H1 (cell line): Measurements from ENCODE around the gene PLEKHG1. TPM values are rescaled to one million over a fixed set of nuclear protein-coding genes. Genes with fewer than 3 reads are reported as not detected.

Experiments used
- CTCF ChIA-PET: fragments of 300-600 bp; sonication (Branson Sonifier 250); formaldehyde crosslinking; loops from one replicate; lab custom pipeline; 2021; ENCODE audit not compliant: partially characterized antibody; lab: Charles Lee
- POLR2A ChIA-PET: fragments of 300-600 bp; sonication (Branson Sonifier 250); formaldehyde crosslinking; loops from one replicate; lab custom pipeline; 2021; ENCODE audit warnings: inconsistent platforms; ENCODE audit not compliant: partially characterized antibody; lab: Charles Lee
- DNase-seq, 2 experiments: peaks; one replicate each; pipeline versions ENCODE4 v3.0.0 to v3.0.0-alpha.2; 2010 to 2022; ENCODE audit warnings: low spot score in 2 of 2, low read depth in 1 of 2, mixed read lengths in 1 of 2
- FAIRE-seq: peaks from 2 replicates; lab custom pipeline; 2011; peaks lifted over from hg19 to GRCh38; lab: Jason Lieb, UNC
- H2AFZ ChIP-seq: 2 replicates; pipeline ENCODE4 v1.8.1; 2012; ENCODE audit warnings: low read length, inconsistent platforms
- H2AK5ac ChIP-seq: 2 replicates; pipeline ENCODE4 v1.6.1; 2013; ENCODE audit warnings: low read depth, low read length
- H2BK120ac ChIP-seq: replicated peaks from 2 replicates; pipeline ENCODE3; 2013; ENCODE audit warnings: low read depth, low read length, inconsistent platforms
- H2BK12ac ChIP-seq: 2 replicates; pipeline ENCODE4 v1.6.1; 2013; ENCODE audit warnings: low read depth, low read length
- H2BK15ac ChIP-seq: 2 replicates; pipeline ENCODE4 v1.6.1; 2013; ENCODE audit warnings: low read length
- H2BK20ac ChIP-seq: 2 replicates; pipeline ENCODE4 v1.6.1; 2013; ENCODE audit warnings: low read length
- H2BK5ac ChIP-seq: 2 replicates; pipeline ENCODE4 v1.6.1; 2013; ENCODE audit warnings: low read depth, low read length
- H3K14ac ChIP-seq: 2 replicates; pipeline ENCODE4 v1.6.1; 2013; ENCODE audit warnings: inconsistent platforms; ENCODE audit not compliant: insufficient read length
- H3K18ac ChIP-seq: 2 replicates; pipeline ENCODE4 v1.6.1; 2013; ENCODE audit warnings: low read length; ENCODE audit errors: extremely low read depth
- H3K23ac ChIP-seq: 2 replicates; pipeline ENCODE4 v1.6.1; 2013; ENCODE audit warnings: inconsistent platforms; ENCODE audit not compliant: insufficient read length
- H3K23me2 ChIP-seq: 2 replicates; pipeline ENCODE4 v1.6.1; 2013; ENCODE audit warnings: low read depth, low read length
- H3K27ac ChIP-seq: 2 replicates; pipeline ENCODE4 v1.6.1; 2011; ENCODE audit warnings: low read depth, low read length, inconsistent platforms
- H3K27me3 ChIP-seq, 4 experiments: replicated peaks in 1 of 4; 1 replicate in 1 of 4; 2 replicates in 3 of 4; pipeline versions ENCODE4 v1.6.1 to v1.8.1; 2011 to 2013; ENCODE audit warnings: low read length in 3 of 4, mild to moderate bottlenecking in 3 of 4, inconsistent platforms in 2 of 4, mixed read lengths in 2 of 4, moderate library complexity in 1 of 4; ENCODE audit not compliant: control insufficient read depth in 3 of 4, insufficient read depth in 3 of 4; ENCODE audit errors: extremely low read depth in 1 of 4
- H3K36me3 ChIP-seq, 4 experiments: 2 replicates each; pipeline versions ENCODE4 v1.6.1 to v1.8.1; 2011 to 2013; ENCODE audit warnings: mild to moderate bottlenecking in 4 of 4, low read length in 3 of 4, moderate library complexity in 2 of 4, control low read depth in 1 of 4, inconsistent platforms in 1 of 4; ENCODE audit not compliant: insufficient read depth in 4 of 4, control insufficient read depth in 2 of 4
- H3K4ac ChIP-seq: replicated peaks from 2 replicates; pipeline ENCODE3; 2013; ENCODE audit warnings: low read length, low read depth, mixed read lengths, inconsistent platforms; ENCODE audit not compliant: insufficient read length
- H3K4me1 ChIP-seq, 4 experiments: replicated peaks in 1 of 4; 1 replicate in 1 of 4; 2 replicates in 3 of 4; pipeline versions ENCODE4 v1.6.1 to v1.8.1; 2011 to 2013; ENCODE audit warnings: low read length in 3 of 4, inconsistent platforms in 2 of 4, mixed read lengths in 1 of 4; ENCODE audit not compliant: insufficient read depth in 4 of 4, control insufficient read depth in 3 of 4
- H3K4me2 ChIP-seq, 2 experiments: 2 replicates each; pipeline versions ENCODE4 v1.6.1 to v1.8.1; 2011 to 2013; ENCODE audit warnings: low read depth in 2 of 2, low read length in 2 of 2, control low read depth in 1 of 2, inconsistent platforms in 1 of 2, mild to moderate bottlenecking in 1 of 2; ENCODE audit not compliant: insufficient read depth in 1 of 2
- H3K4me3 ChIP-seq, 4 experiments: fragments of 200-600, 300-600 bp in 1 of 4; sonication (generic), shearing (Covaris generic), sonication (Bioruptor Twin) in 1 of 4; 2 replicates each; pipeline versions ENCODE4 v1.5.1 to v1.8.1; 2011 to 2016; ENCODE audit warnings: low read length in 4 of 4, low read depth in 3 of 4, control low read depth in 2 of 4, inconsistent platforms in 2 of 4, mild to moderate bottlenecking in 2 of 4, mixed read lengths in 1 of 4, moderate library complexity in 1 of 4; ENCODE audit not compliant: insufficient read depth in 2 of 4; ENCODE audit errors: extremely low read depth in 1 of 4
- H3K56ac ChIP-seq: replicated peaks from 2 replicates; pipeline ENCODE3; 2013; ENCODE audit warnings: low read depth, mild to moderate bottlenecking, mixed read lengths, low read length, inconsistent platforms; ENCODE audit not compliant: insufficient read length
- H3K79me1 ChIP-seq: 2 replicates; pipeline ENCODE4 v1.6.1; 2013; ENCODE audit warnings: low read depth, low read length, control low read depth
- H3K79me2 ChIP-seq, 2 experiments: 2 replicates each; pipeline versions ENCODE4 v1.6.1 to v1.8.1; 2012 to 2013; ENCODE audit warnings: low read length in 2 of 2, mild to moderate bottlenecking in 2 of 2, inconsistent platforms in 1 of 2; ENCODE audit not compliant: insufficient read depth in 2 of 2, control insufficient read depth in 1 of 2
- H3K9ac ChIP-seq, 4 experiments: replicated peaks in 1 of 4; 1 replicate in 1 of 4; 2 replicates in 3 of 4; pipeline versions ENCODE4 v1.6.1 to v1.8.1; 2011 to 2013; ENCODE audit warnings: low read depth in 3 of 4, low read length in 3 of 4, control low read depth in 2 of 4, mild to moderate bottlenecking in 2 of 4, moderate library complexity in 2 of 4, inconsistent platforms in 1 of 4; ENCODE audit errors: extremely low read depth in 1 of 4
- H3K9me3 ChIP-seq, 2 experiments: 2 replicates each; pipeline versions ENCODE4 v1.6.1 to v1.8.1; 2012 to 2013; ENCODE audit warnings: mild to moderate bottlenecking in 2 of 2, moderate library complexity in 2 of 2, control low read depth in 1 of 2, inconsistent platforms in 1 of 2, low read depth in 1 of 2, low read length in 1 of 2, mixed read lengths in 1 of 2; ENCODE audit not compliant: insufficient read depth in 2 of 2
- H4K20me1 ChIP-seq, 2 experiments: replicated peaks in 1 of 2; 2 replicates each; pipeline versions ENCODE3 to v1.8.1; 2011 to 2013; ENCODE audit warnings: inconsistent platforms in 2 of 2, low read length in 2 of 2, mild to moderate bottlenecking in 1 of 2; ENCODE audit not compliant: insufficient read depth in 2 of 2, control insufficient read depth in 1 of 2
- H4K5ac ChIP-seq: 2 replicates; pipeline ENCODE4 v1.6.1; 2013; ENCODE audit warnings: low read length, low read depth, mixed read lengths, inconsistent platforms; ENCODE audit not compliant: insufficient read length
- H4K8ac ChIP-seq: 2 replicates; pipeline ENCODE4 v1.8.0; 2013; ENCODE audit warnings: mild to moderate bottlenecking, moderate library complexity, low read length, inconsistent platforms; ENCODE audit not compliant: insufficient read depth; ENCODE audit errors: extremely low read depth
- H4K91ac ChIP-seq: replicated peaks from 2 replicates; pipeline ENCODE3; 2013; ENCODE audit warnings: low read length, mixed read lengths, inconsistent platforms; ENCODE audit not compliant: insufficient read length
- ASH2L ChIP-seq: fragments of 200-600, 300-600 bp; sonication (generic); IDR thresholded peaks from one replicate; pipeline ENCODE4 v1.7.1; 2017; ENCODE audit warnings: low read length
- CHD1 ChIP-seq: IDR thresholded peaks from 2 replicates; pipeline ENCODE4 v1.6.1; 2012; ENCODE audit warnings: low read depth, low read length, improper control_type of control experiment
- GABPA ChIP-seq: IDR thresholded peaks from 2 replicates; pipeline ENCODE4 v1.6.1; 2011; ENCODE audit warnings: mild to moderate bottlenecking, low read length, moderate library complexity, borderline replicate concordance; ENCODE audit not compliant: insufficient read depth
- HDAC2 ChIP-seq, 2 experiments: fragments of 300-600 bp in 1 of 2; sonication (generic) in 1 of 2; IDR thresholded peaks; 2 replicates each; pipeline ENCODE4 v1.6.1; 2011 to 2012; ENCODE audit warnings: low read depth in 2 of 2, low read length in 2 of 2, mild to moderate bottlenecking in 2 of 2, moderate library complexity in 2 of 2, borderline replicate concordance in 1 of 2, inconsistent platforms in 1 of 2
- JUN ChIP-seq: IDR thresholded peaks from 2 replicates; pipeline ENCODE4 v1.6.1; 2011; ENCODE audit warnings: low read depth, mild to moderate bottlenecking, improper control_type of control experiment, low read length
- KDM5A ChIP-seq: fragments of 200-600 bp; IDR thresholded peaks from 2 replicates; pipeline ENCODE4 v1.7.1; 2012; ENCODE audit warnings: mild to moderate bottlenecking, low read length, inconsistent platforms, mixed read lengths
- POU5F1 ChIP-seq: IDR thresholded peaks from 2 replicates; pipeline ENCODE4 v1.6.1; 2011; ENCODE audit warnings: low read depth, mild to moderate bottlenecking, low read length, moderate library complexity
- SAP30 ChIP-seq: fragments of 300-600 bp; sonication (generic); IDR thresholded peaks from 2 replicates; pipeline ENCODE4 v1.7.1; 2012; ENCODE audit warnings: low read length, moderate library complexity, mild to moderate bottlenecking, inconsistent platforms; ENCODE audit not compliant: insufficient read depth, insufficient replicate concordance
- SIRT6 ChIP-seq: IDR thresholded peaks from one replicate; pipeline ENCODE4 v1.7.1; 2012; ENCODE audit warnings: low read length, inconsistent platforms
- TEAD4 ChIP-seq: IDR thresholded peaks from 2 replicates; pipeline ENCODE4 v1.6.1; 2012; ENCODE audit warnings: low read depth, low read length, inconsistent platforms, mixed read lengths
- WGBS, 2 experiments: shearing (Covaris generic) in 1 of 2; methylation state at CpG; one replicate each; pipeline versions ENCODE4 v1.1.6 to v1.1.7; 2013 to 2015; ENCODE audit warnings: low lambda C conversion rate in 2 of 2, mixed read lengths in 2 of 2, inconsistent platforms in 1 of 2, low coverage in 1 of 2, missing lambda C conversion rate in 1 of 2; ENCODE audit not compliant: insufficient replicate concordance in 2 of 2, insufficient coverage in 1 of 2, insufficient read length in 1 of 2; ENCODE audit errors: extremely low coverage in 1 of 2, missing lambda C conversion rate in 1 of 2; 5-methylcytosine and 5-hydroxymethylcytosine counted together
- polyA plus RNA-seq, 7 experiments: library from polyadenylated mRNA; depleted of rRNA in 3 of 7; stranded (reverse) in 5 of 7; unstranded in 2 of 7; fragments of >200 nt in 5 of 7; fragments of 200-250 nt in 2 of 7; gene quantifications; 1 replicate in 5 of 7; 2 replicates in 1 of 7; 4 replicates in 1 of 7; pipeline versions ENCODE4 v1.2.1 to v1.2.3, GENCODE V29; 2011 to 2013; ENCODE audit warnings: missing spikeins in 2 of 7, mixed read lengths in 2 of 7
- total RNA-seq: library from RNA; stranded (reverse); fragmentation: NEBNext Ultra II Directional; extraction: Animal tissue kit (Norgen Biotek cat#: 25700); gene quantifications from 2 replicates; pipeline ENCODE4 v1.2.1, GENCODE V29; 2021
- TF ChIP-seq, protein P1 (sequence below): IDR thresholded peaks from 2 replicates; pipeline ENCODE4 v1.6.1; 2012; ENCODE audit warnings: inconsistent platforms
- TF ChIP-seq, protein P2 (sequence below): IDR thresholded peaks from 2 replicates; pipeline ENCODE4 v1.6.1; 2012; ENCODE audit warnings: inconsistent platforms

The PLEKHG1 gene
- total and polyA plus RNA-seq, 2 of the 8 experiments (the other 6 are each of a cell fraction or from before 2014, with no cell fraction given), result 0.94 to 2.2 TPM

DNA sequence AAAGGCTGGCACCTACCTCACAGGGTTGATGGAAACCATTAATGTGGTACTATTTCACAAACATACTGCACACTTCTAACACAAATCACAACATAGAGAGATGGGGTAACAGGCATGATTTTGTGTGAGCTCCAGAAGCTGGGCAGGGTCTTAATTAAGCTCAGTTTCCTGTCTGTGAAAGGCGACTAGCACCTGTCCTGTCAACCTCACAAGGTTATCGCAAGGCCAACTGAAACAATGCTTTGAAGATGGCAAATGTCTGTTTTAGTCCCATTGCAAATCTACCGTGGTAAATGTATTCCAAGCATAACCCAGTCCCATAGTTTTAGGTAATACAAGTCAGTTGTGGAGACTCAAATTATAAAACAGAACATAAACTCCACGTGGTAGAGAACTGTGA is 1.3 kb upstream of the PLEKHG1 start:
- no peak overlapping the region for H4K5ac ChIP-seq
- WGBS, 2 experiments, result 85% methylated on average over 4 of the region's 4 CpGs; no CpG with 5 or more reads in 1 of the 2 experiments
- no peaks in the 10 kb centered on the region for H3K79me2 ChIP-seq
- H4K20me1 ChIP-seq, result no peaks in the 10 kb centered on the region
- H3K18ac ChIP-seq, result no peak overlapping the region
- no peak overlapping the region for H2AK5ac ChIP-seq
- H3K9me3 ChIP-seq, result no peaks in the 10 kb centered on the region
- peaks cover 15 to 41% (median 28%) of the 10 kb centered on the region in 4 experiments for H3K27me3 ChIP-seq
- H4K8ac ChIP-seq, result no peak overlapping the region
- ChIA-PET CTCF (interaction anchor here (0.6 to 1.0 kb wide), 4 partner anchors 8 to 298 kb away, joined by 3 read pairs; no protein-coding TSS in a partner anchor), POLR2A (no interaction called here)
- H3K23me2 ChIP-seq, result peaks cover 5% of the 10 kb centered on the region
- H3K4me3 ChIP-seq, result no peak overlapping the region
- H3K9ac ChIP-seq, result no peak overlapping the region
- TF ChIP-seq CHD1, result no peak
- TF ChIP-seq POU5F1, result no peak
- TF ChIP-seq, protein P1, sequence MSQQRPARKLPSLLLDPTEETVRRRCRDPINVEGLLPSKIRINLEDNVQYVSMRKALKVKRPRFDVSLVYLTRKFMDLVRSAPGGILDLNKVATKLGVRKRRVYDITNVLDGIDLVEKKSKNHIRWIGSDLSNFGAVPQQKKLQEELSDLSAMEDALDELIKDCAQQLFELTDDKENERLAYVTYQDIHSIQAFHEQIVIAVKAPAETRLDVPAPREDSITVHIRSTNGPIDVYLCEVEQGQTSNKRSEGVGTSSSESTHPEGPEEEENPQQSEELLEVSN, result no peak
- no peak for TF ChIP-seq ASH2L
- no peak for TF ChIP-seq SAP30
- TF ChIP-seq JUN, result no peak
- TF ChIP-seq GABPA, result no peak
- TF ChIP-seq, protein P2, sequence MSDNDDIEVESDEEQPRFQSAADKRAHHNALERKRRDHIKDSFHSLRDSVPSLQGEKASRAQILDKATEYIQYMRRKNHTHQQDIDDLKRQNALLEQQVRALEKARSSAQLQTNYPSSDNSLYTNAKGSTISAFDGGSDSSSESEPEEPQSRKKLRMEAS, result no peak
- no peak for TF ChIP-seq HDAC2 (IDR thresholded peaks at IDR 0.05; ENCODE audit: borderline replicate concordance in 1 of 2, low read depth in 2 of 2, low read length in 2 of 2)
- no peak for TF ChIP-seq TEAD4
- TF ChIP-seq SIRT6, result no peak
- no peak for TF ChIP-seq KDM5A
- H2BK120ac ChIP-seq, result no peak overlapping the region
- no peaks in the 10 kb centered on the region for H3K79me1 ChIP-seq
- H2BK12ac ChIP-seq, result no peak overlapping the region
- H2BK20ac ChIP-seq, result no peak overlapping the region
- no peak overlapping the region for H3K4ac ChIP-seq
- peaks cover 0 to 2% (median 0%) of the 10 kb centered on the region in 4 experiments; a peak in 2 of 7 replicates for H3K4me1 ChIP-seq
- H3K36me3 ChIP-seq, result no peaks in the 10 kb centered on the region
- no peak overlapping the region for H3K23ac ChIP-seq
- H2BK15ac ChIP-seq, result no peak overlapping the region
- no peak overlapping the region for H2BK5ac ChIP-seq
- H3K56ac ChIP-seq, result no peak overlapping the region
- no peak for DNase-seq
- no peak overlapping the region for H4K91ac ChIP-seq
- no peak overlapping the region for H3K4me2 ChIP-seq
- no peak overlapping the region for H3K14ac ChIP-seq
- FAIRE-seq, result no peak
- H2AFZ ChIP-seq, result no peak overlapping the region
- H3K27ac ChIP-seq, result no peak overlapping the region
